Stimulated activated CD4-positive, alpha-beta T cell treated with anti-CD3 and anti-CD28 coated beads, Interleukin-15, amount 100 ng/mL, for 48 hours (primary cell): ENCODE measurements around the gene BAK1.

Experiments used
- DNase-seq, 2 donors: peaks; one replicate each; pipeline ENCODE4 v3.0.0-alpha.2; 2020; ENCODE audit warnings: low read depth in 2 of 2

Gene BAK1

DNA sequence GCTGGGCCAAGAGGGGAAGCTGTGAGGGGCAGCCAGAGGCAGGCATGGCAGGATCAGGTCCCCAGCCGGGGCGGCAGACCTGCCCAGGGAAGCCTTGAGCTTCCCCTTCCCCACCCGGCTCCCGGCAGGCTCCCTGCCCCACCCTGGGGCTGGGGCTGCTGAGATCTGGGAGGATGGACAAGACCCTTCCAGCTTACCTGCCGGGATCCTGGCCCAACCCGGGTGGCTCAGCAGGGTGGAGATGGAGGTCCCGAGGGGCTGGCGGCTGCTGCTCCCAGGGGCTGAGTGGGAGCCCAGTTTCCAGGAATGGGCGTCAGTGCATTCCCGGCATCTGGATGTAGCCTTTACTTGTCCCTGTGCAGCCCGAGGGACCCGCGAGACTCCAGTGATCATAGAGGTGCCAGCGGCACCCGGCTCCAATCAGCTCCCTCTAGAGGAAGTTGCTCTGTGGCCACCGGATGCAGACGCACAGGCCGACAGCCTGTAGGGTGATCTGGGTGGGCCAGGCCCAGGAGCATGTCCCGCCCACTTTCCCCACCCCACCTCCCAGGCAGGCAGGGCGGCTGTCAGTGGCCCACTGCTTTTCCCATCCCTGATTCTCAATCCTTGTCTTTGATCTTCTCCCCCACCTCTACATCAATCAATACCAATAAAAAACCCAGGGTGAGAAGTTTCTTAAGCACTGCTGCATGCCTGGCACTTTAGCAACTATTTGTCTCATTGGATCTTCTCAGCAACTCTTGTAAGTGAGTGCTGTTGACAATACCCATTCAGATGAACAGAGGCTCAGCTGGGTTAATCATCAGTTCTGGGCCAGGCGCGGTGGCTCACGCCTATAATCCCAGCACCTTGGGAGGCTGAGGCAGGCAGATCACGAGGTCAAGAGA, at the start of gene BAK1:
Gene BAK1 (minus strand): TSS at position 449 of the 887 bp plus-strand sequence. CDS start 2,672 bp downstream, outside the sequence.
- peak; percentile 76 to 81 for DNase-seq

DNA sequence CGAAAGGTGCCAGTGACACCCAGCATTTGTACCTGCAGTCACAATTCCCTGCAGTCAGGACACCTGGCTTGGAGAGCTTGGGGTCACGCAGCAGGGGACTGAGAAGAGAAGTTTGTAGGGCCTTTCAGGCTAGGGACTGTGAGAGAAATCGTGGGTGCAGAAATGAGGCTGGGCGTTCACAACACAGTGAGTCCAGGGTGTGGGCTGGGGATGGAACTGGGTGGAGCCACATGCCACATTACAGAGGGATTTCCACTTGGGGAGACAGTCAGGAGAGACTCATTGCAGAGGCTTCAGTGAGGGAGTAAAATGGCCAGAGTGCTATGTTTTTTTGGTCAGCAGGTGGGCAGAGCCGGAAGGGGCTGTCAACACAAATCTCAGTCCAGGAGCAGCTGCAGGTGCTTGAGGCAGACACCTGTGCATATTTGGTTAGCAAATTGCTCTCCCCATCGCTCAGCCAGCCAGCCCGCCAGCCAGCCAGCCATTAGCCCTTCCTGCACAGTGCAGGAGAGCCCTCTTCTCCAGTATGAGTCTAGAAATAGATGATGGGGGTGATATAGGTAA, 48.4 kb upstream of the BAK1 start:
- no peak for DNase-seq

DNA sequence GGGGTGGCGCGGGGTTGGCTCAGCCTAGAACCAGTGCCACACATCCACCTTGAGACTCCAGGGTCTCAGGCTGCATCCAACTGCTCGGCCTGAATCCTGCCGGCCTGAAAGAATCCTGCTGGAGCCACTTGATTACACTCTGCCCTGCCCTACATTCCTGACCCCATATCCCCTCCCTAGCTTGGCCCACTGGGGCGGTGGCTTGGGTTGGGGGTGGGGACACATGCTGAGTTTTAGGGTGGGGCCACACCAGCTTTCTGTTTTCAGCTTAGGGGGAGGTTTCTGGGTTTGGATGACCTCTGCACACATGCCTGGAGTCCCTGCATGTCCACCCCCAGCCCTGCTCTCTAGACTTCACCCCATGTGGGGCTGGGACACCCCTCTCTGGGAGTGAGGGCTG, 47.8 kb upstream of the BAK1 start:
- no peak for DNase-seq

DNA sequence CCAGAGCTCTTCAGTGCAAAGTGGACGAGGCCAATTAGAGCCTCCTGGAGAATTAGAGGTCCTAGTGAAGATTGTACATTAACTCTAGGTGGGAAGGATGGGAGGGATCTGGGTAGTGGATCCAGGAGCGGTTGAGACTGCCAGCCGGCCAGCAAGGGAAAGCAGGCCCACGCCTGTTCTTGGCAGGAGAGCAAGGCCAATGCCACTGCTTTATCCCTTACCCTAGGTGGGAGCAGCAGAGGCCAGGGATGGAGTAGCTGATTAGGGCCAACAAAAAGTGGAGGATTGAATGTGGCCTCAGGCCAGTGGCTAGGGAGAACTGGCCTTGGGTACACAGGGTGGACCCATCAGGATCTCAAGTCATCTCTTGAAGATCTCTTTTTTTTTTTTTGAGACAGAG, 44.8 kb upstream of the BAK1 start:
- no peak for DNase-seq

- no peak for DNase-seq
Observed at GRCh38 chr6:33623895-33624381, 43.9 kb upstream of the BAK1 start.

- DNase-seq: no peak
Observed at GRCh38 chr6:33622456-33623431, 42.7 kb upstream of the BAK1 start.

- DNase-seq: no peak
Observed at GRCh38 chr6:33621711-33622388, 41.8 kb upstream of the BAK1 start.

DNA sequence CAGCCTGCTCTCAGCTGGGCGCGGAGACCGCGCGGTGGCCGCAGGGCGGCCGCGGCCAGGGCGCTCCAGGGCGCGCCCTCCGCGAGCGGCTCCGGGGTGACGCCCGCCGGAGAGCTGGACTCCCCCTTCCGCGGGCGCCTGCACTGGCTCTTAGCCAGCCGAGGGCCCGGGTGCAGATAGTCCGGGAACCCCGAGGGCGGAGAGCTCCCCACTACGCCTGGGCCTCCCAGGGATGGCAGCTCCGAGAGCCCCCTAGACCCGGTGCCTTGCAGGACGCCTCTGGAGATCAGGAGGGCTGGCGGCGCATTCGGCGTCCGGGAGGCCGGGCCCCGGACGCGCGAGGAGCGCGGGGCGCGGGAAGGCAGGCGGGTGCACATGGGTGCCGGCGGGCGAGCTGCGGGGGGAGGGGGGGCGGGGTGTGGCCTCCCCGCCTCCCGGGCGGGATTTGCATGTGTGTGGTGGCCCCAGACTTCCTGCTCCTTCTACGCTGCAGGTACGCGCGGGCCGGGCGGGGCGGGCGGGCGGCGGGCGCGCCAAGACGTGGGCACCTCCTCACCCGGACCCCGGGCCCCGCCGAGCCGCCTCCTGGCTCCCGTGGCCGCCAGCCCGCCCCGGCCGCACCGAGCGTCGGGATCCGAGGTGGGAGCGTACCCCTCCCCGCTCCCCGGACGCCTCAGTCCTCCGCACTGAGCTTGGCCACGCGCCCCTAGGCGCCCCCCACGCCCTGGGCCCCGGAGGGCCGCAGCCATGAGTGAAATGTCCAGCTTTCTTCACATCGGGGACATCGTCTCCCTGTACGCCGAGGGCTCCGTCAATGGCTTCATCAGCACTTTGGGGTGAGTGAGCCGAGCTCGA, 41.0 kb upstream of the BAK1 start, which contains the start of gene ITPR3:
Gene ITPR3 (plus strand): TSS at position 467 of the 855 bp plus-strand sequence. CDS start 281 bp downstream, at position 748.
- peak; percentile 50 to 57 for DNase-seq

GRCh38 chr6:33620158-33620855, 40.2 kb upstream of the BAK1 start:
- peak in 1 of 2 donors; percentile 15 for DNase-seq

DNA sequence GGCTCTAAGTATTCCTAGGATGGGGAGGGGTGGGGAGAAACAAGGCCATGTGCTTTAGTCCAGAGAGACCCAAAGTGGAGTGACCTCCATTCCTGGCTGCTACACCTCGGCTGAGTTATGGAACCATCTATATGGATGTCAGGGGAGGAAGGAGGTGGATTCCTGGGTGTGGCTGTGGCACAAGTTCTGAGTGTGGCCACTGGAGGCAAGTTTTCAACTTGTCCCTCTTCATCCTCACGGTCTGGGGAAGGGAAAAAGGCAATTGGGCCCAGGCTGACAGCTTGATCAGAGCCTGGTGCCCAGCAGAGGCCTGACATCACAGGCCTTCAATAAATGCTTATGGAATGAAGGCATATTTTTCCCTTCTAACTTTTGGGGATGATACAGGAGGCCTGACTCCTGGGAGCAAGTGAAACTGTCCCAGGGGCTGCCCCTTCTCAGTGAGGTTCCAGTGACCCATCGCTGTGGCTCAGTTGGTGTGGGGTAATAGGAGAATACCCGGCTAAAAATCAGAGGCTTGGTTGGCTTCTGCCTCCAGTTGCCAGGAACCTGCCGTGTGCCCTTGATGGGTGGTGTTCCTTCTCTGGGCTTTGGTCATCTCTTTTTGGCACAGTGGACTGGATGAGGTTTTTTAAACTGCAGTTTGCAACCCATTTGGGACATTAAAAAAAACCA, 39.2 kb upstream of the BAK1 start:
- DNase-seq: no peak

GRCh38 chr6:33616913-33617312, 36.8 kb upstream of the BAK1 start:
- DNase-seq: no peak

GRCh38 chr6:33616113-33616512, 36.0 kb upstream of the BAK1 start:
- DNase-seq: no peak

GRCh38 chr6:33613795-33614168, 33.7 kb upstream of the BAK1 start:
- DNase-seq: no peak

GRCh38 chr6:33613146-33613794, 33.2 kb upstream of the BAK1 start:
- DNase-seq: no peak

DNA sequence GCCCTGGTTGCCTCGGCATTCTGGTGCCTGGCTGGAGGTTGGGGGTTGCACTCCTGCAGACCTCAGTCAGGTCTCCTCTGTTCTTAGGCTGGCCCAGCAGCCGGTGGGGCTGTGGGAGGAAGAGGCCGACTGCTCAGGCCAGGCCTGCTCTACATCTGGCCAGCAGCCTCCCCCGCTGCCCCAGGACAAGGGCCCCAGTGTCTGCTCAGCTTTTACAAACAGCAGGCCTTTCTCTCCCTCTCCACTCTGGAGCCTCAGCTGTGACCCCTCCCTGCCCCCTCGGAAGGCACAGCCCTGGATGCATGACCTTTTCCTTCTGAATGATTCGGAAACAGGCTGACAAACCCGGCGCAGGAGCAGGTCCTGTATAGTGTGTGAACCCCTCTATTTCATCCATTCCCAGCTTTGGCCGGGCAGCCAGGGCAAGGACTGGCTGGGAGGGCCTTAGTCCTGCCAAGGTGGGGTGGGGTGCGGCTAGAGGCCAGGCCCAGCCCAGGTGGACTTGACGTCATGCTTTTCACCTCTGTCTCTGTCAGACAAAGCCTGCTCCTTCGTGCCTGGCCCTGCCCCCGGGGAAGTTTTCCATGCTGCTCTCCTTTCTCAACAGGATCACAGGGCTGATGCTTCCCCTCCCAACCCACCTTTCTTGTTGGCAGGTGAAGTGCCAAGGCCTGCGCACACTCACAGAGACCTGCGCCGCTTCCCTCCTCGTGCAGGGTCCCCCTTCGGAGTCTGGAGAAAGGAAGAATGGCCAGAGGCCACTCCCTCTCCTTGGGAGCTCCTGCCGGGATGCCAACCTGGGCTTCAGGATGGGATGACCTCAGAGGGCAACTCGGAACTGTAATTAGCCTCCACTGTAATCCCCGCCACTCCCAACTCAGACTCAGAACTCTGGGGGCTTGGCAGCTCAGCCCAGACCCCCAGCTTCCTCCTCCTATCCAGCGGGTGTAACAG, 31.0 kb upstream of the BAK1 start:
- DNase-seq: no peak

DNA sequence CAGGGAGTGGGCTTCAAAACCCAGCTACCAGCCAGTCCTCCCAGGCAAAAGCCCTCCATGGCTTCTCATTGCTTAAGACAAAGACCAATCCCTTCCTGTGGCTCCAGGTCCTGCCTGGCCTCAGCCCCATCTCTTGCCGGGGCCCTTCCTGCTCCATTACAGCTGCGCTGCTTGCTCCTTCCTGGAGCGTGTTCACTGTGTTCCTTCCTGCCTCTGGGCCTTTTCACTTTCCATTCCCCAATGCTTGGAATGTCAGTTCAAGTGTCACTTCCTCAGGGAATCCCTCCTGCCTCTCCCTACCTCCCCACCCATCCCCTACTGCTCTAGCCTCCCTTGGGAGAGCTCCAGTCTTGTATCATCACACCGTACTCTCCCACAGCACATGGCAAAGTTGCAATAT, 30.0 kb upstream of the BAK1 start:
- DNase-seq: no peak

- DNase-seq: no peak
Observed at GRCh38 chr6:33609528-33609927, 29.5 kb upstream of the BAK1 start.
